ENCODE data around the gene NT5C2. TPM values are rescaled to one million over a fixed set of nuclear protein-coding genes. Genes with fewer than 3 reads are reported as not detected.
"Not testable (repeated sequence)": the region's sequence is repeated elsewhere in the genome, so short reads cannot be mapped to it uniquely, and the experiment has no call there.

The NT5C2 gene
- total RNA-seq, 1 donor from 2014 or later: 51.8 TPM

- DNase-seq; H3K4me1 Mint-ChIP-seq; intact Hi-C loops (cut with micrococcal nuclease); H3K27ac Mint-ChIP-seq; H3K9me3 Mint-ChIP-seq; H3K4me3 Mint-ChIP-seq; H3K27me3 Mint-ChIP-seq: not testable (repeated sequence)
- H3K36me3 Mint-ChIP-seq (ENCODE audit: low read depth): peaks cover 26% of the 10 kb centered on the region
These were observed 25.5 kb downstream of the NT5C2 start for GRCh38 chr10:103167554-103167953.

- no peak overlapping the region for H3K27ac Mint-ChIP-seq
- H3K4me1 Mint-ChIP-seq: peaks cover 3% of the 10 kb centered on the region
- intact Hi-C loops (cut with micrococcal nuclease): no loop called here
- peaks cover 31% of the 10 kb centered on the region for H3K36me3 Mint-ChIP-seq (ENCODE audit: low read depth)
- no peaks in the 10 kb centered on the region for H3K27me3 Mint-ChIP-seq
- DNase-seq: no peak
- no peak overlapping the region for H3K4me3 Mint-ChIP-seq
- H3K9me3 Mint-ChIP-seq: no peaks in the 10 kb centered on the region
These were observed 26.5 kb downstream of the NT5C2 start for GRCh38 chr10:103166523-103166922.

- H3K4me3 Mint-ChIP-seq: not testable (repeated sequence)
These were observed 29.2 kb downstream of the NT5C2 start for GRCh38 chr10:103163766-103164403.

GRCh38 chr10:103157246-103157645 lies 35.8 kb downstream of the NT5C2 start:
- no peak for DNase-seq
- H3K36me3 Mint-ChIP-seq (ENCODE audit: low read depth): peaks cover 36% of the 10 kb centered on the region
- no peaks in the 10 kb centered on the region for H3K9me3 Mint-ChIP-seq
- peaks cover 2% of the 10 kb centered on the region for H3K4me1 Mint-ChIP-seq
- intact Hi-C loops (cut with micrococcal nuclease): no loop called here
- H3K27me3 Mint-ChIP-seq: no peaks in the 10 kb centered on the region
- H3K4me3 Mint-ChIP-seq: no peak overlapping the region
- no peak overlapping the region for H3K27ac Mint-ChIP-seq

More at GRCh38 chr10:103163766-103164403, 29.2 kb downstream of the NT5C2 start:
- intact Hi-C loops (cut with micrococcal nuclease); H3K9me3 Mint-ChIP-seq; DNase-seq; H3K27me3 Mint-ChIP-seq; H3K4me1 Mint-ChIP-seq; H3K27ac Mint-ChIP-seq: not testable (repeated sequence)
- H3K36me3 Mint-ChIP-seq (ENCODE audit: low read depth): peaks cover 37% of the 10 kb centered on the region

- Mint-ChIP-seq H3K4me1 (peaks cover 2% of the 10 kb centered on the region), H3K4me3 (no peak overlapping the region), H3K27ac (no peak overlapping the region), H3K36me3 (ENCODE audit: low read depth) (peaks cover 36% of the 10 kb centered on the region), H3K9me3 (no peaks in the 10 kb centered on the region), H3K27me3 (no peaks in the 10 kb centered on the region)
- DNase-seq: no peak
- intact Hi-C loops (cut with micrococcal nuclease): no loop called here
These were observed 37.5 kb downstream of the NT5C2 start for GRCh38 chr10:103155471-103156085.

GRCh38 chr10:103154521-103155299 lies 38.4 kb downstream of the NT5C2 start:
- Mint-ChIP-seq H3K36me3 (ENCODE audit: low read depth) (peaks cover 29% of the 10 kb centered on the region), H3K4me1 (peaks cover 2% of the 10 kb centered on the region), H3K9me3 (no peaks in the 10 kb centered on the region), H3K27me3 (no peaks in the 10 kb centered on the region), H3K4me3 (no peak overlapping the region), H3K27ac (no peak overlapping the region)
- intact Hi-C loops (cut with micrococcal nuclease): no loop called here
- DNase-seq: no peak

GRCh38 chr10:103153302-103154197 lies 39.5 kb downstream of the NT5C2 start:
- intact Hi-C loops (cut with micrococcal nuclease): no loop called here
- no peak for DNase-seq
- no peaks in the 10 kb centered on the region for H3K9me3 Mint-ChIP-seq
- H3K27ac Mint-ChIP-seq: no peak overlapping the region
- peaks cover 24% of the 10 kb centered on the region for H3K36me3 Mint-ChIP-seq (ENCODE audit: low read depth)
- no peak overlapping the region for H3K4me3 Mint-ChIP-seq
- no peaks in the 10 kb centered on the region for H3K27me3 Mint-ChIP-seq
- peaks cover 2% of the 10 kb centered on the region for H3K4me1 Mint-ChIP-seq

GRCh38 chr10:103149991-103150622 lies 43.0 kb downstream of the NT5C2 start:
- Mint-ChIP-seq H3K9me3 (no peaks in the 10 kb centered on the region), H3K27me3 (no peaks in the 10 kb centered on the region), H3K4me3 (no peak overlapping the region), H3K4me1 (peaks cover 2% of the 10 kb centered on the region), H3K27ac (no peak overlapping the region), H3K36me3 (ENCODE audit: low read depth) (peaks cover 23% of the 10 kb centered on the region)
- DNase-seq: no peak
- intact Hi-C loops (cut with micrococcal nuclease): no loop called here

- Mint-ChIP-seq H3K27me3 (no peaks in the 10 kb centered on the region), H3K27ac (no peak overlapping the region), H3K36me3 (ENCODE audit: low read depth) (peaks cover 20% of the 10 kb centered on the region), H3K4me3 (no peak overlapping the region), H3K9me3 (no peaks in the 10 kb centered on the region), H3K4me1 (peaks cover 2% of the 10 kb centered on the region)
- intact Hi-C loops (cut with micrococcal nuclease): no loop called here
- DNase-seq: no peak
These were observed 45.4 kb downstream of the NT5C2 start for GRCh38 chr10:103147645-103148044.

GRCh38 chr10:103145860-103146466 lies 47.1 kb downstream of the NT5C2 start:
- Mint-ChIP-seq H3K36me3 (ENCODE audit: low read depth) (peaks cover 18% of the 10 kb centered on the region), H3K9me3 (no peaks in the 10 kb centered on the region), H3K4me3 (no peak overlapping the region), H3K4me1 (peaks cover 2% of the 10 kb centered on the region), H3K27me3 (no peaks in the 10 kb centered on the region), H3K27ac (no peak overlapping the region)
- intact Hi-C loops (cut with micrococcal nuclease): no loop called here
- DNase-seq: no peak

- no peak for DNase-seq
- Mint-ChIP-seq H3K27ac (no peak overlapping the region), H3K9me3 (no peaks in the 10 kb centered on the region), H3K4me3 (no peak overlapping the region), H3K27me3 (no peaks in the 10 kb centered on the region), H3K36me3 (ENCODE audit: low read depth) (peaks cover 22% of the 10 kb centered on the region), H3K4me1 (peaks cover 2% of the 10 kb centered on the region)
- intact Hi-C loops (cut with micrococcal nuclease): no loop called here
These were observed 48.0 kb downstream of the NT5C2 start for GRCh38 chr10:103145046-103145445.

GRCh38 chr10:103144041-103144440 lies 49.0 kb downstream of the NT5C2 start:
- Mint-ChIP-seq H3K27me3 (no peaks in the 10 kb centered on the region), H3K9me3 (no peaks in the 10 kb centered on the region), H3K4me3 (no peak overlapping the region), H3K27ac (no peak overlapping the region), H3K4me1 (peaks cover 4% of the 10 kb centered on the region), H3K36me3 (ENCODE audit: low read depth) (peaks cover 24% of the 10 kb centered on the region)
- intact Hi-C loops (cut with micrococcal nuclease): no loop called here
- DNase-seq: no peak

- H3K27ac Mint-ChIP-seq; H3K27me3 Mint-ChIP-seq; DNase-seq; H3K4me1 Mint-ChIP-seq; H3K9me3 Mint-ChIP-seq; intact Hi-C loops (cut with micrococcal nuclease); H3K4me3 Mint-ChIP-seq: not testable (repeated sequence)
- H3K36me3 Mint-ChIP-seq (ENCODE audit: low read depth): peaks cover 24% of the 10 kb centered on the region
These were observed 49.4 kb downstream of the NT5C2 start for GRCh38 chr10:103143641-103144040.

Data from activated CD4-positive, alpha-beta T cell treated with anti-CD3 and anti-CD28 coated beads, Interleukin-2, amount 10 ng/mL, durations not matched to agents 24 days and 14 days (primary cell).